H54 (cell line): ENCODE results near the gene ZFYVE28.

Experiments
- DNase-seq: peaks from one replicate; pipeline ENCODE4 v3.0.0; 2011; ENCODE audit warnings: low spot score, mixed read lengths; ENCODE audit not compliant: insufficient read length
- FAIRE-seq: peaks from 3 replicates; lab custom pipeline; 2011; peaks lifted over from hg19 to GRCh38; lab: Jason Lieb, UNC
- POLR2A ChIP-seq: IDR thresholded peaks from 2 replicates; pipeline ENCODE4 v1.6.1; 2011; ENCODE audit warnings: low read depth, mild to moderate bottlenecking, low read length

ZFYVE28 gene

DNA sequence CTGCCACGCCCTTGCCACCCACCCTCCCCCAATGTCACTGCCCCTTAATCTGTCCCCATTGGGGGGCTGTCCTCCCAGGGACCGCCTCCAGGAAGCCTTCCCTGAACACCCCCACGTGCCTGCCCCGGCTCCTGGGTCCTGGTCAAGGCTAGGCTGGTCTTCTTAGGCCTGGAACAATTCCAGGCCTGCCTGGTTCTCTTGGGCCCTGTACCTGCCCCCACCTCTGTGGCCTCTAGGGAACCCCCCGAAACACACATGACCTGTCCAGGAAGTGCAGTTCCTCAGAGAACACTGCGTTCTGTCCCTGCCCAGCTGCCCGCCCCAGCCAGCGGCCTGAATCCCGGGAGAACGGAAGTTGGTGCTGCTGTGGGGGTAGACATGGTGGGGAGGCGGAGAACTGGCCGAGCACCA lies 161.7 kb downstream of the ZFYVE28 start:
- no peak for DNase-seq
- TF ChIP-seq POLR2A: no peak

DNA sequence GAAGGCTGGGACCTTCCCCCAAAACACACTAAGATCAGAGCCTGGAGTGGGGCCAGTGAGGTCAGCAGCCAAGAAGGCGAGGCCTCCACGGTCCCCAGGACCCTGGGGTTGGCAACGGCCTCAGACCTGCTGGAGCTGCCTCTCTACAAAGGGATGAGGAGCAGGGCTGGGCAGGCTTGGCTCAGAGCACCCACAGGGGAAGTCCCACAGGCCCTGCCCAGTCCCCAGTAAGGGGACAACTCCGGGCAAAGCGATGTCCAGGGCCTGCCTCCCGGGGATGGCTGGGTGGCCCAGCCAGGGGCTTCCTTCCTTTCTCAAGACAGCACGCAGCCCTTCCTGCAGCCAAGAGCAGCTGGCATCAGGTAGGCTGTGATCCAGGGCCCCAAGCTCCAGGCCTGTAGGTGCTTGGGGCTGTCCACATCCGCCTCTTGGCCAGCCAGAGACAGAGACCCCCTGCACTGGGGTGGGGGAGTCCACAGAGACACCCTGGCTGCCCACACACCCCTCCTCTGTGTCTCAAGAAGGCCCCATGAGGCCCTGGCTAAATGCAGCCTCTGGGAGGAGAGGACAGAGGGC lies 162.2 kb downstream of the ZFYVE28 start:
- no peak for TF ChIP-seq POLR2A
- FAIRE-seq (no peak), DNase-seq (no peak)

More for the DNA sequence above, 161.7 kb downstream of the ZFYVE28 start:
- FAIRE-seq: no peak

DNA sequence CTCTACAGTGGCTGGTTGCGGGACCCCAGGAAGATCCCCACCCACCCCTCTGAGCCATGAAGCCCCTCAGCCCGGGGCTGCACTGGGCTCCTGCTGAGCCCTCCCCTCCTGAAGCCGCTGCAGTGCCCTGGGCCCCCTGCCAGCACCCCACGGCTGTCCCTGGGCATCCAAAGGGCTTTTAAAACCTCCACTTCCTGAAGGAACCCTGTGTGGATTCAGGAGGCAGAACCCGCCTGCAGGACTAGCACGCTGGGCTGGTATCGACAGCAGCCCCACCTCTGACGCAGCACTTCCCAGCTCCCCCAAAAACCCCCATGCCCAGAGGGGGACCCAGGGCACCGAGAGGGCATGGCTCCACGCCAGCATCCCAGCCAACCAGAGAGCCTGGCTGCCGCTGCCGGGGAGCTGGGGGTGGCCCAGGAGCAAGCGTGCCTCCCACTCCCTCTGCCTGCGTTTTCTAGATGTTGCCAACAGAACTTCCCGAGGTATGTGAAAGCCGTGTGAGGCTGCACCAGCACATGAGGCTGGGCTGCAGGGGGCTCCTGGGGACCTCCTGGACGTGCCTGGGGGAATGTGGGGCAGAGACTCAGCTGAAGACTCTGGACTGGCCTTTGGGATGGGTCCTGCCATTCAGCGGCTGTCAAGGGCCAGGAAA lies 162.8 kb downstream of the ZFYVE28 start:
- FAIRE-seq (no peak), DNase-seq (no peak)
- TF ChIP-seq POLR2A: no peak

DNA sequence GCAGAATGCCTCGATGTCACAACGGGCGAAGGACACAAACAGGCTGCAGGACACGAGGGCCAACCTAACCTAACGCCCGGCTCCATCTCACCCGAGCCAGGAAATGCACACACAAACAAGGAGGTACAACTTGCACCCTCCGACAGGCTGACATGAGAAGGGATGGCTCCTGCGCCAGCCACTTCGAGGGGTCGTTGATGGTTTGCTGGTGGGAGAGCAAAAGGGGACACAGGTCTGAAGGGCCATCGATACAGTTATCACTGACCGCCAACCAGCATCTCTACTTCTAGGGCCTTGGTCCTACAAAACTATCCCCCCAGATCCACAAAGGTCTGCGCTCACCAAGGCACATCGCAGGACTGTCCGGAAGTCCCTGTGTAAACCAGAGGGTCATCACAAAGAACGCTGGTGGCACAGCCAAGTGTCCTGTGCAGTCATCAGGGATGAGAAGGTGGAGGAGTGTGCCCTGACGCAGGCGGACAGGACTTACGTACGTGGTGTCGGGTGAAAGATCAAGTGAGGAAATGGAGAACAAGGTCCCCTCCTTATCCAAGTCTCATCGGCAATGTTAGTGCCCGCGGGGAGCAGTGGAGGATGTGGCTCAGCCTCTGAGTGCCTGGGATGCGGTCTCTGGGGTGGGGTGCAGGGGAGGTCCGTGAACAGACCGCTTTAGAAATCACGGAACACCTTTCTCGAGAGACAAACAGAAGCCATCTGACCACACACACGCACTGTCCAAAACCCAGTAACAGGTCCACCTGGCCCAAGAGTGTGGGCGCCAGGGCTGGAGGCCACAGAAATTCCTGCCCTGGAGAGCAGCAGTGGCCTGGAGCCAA lies 163.6 kb downstream of the ZFYVE28 start:
- no peak for DNase-seq
- TF ChIP-seq POLR2A: no peak

DNA sequence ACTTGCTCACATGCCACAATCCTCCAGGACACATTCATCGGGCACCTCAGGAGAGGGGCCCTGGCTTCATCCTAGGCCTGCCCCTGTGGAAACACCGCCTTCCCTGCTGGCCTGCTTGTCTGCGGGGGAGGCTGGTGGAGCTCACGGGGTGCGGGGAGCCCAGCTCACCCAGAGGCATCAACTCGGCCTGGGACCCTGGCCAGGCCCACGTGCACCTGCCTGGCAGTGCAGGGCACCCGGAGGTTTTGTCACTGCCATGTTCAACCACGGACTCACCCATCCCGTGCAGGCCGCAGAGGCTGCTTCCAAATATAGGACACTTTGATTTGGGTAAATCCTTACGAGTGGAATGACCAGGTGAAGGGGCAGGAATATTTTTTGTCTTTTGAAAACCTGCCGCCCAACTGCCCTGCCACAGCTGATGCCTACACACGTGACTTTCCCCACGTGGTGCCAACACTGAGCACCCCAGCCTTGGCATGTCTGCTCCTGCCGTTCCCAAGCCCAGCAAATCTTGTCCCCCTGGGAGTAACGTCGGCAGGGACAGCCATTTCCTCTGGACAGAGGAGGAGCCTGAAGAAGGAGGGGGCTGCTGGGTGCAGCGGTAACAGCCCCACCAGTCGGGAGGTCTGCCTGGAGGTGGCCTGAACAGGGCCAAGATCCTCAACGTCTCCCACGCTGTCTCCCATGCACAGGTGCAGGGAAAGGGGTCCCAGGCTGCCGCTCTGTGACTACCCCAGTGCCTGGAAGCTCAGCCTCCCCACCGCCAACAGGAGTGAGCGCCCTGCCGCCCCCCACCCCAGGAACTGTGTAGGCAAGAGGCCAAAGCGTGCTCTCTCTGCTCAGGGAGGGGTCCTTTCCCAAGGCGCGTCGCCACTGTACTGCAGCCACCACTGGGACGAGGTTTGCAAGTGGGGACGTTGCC lies 165.0 kb downstream of the ZFYVE28 start:
- no peak for TF ChIP-seq POLR2A
- FAIRE-seq (no peak), DNase-seq (no peak)

More for the DNA sequence above, 163.6 kb downstream of the ZFYVE28 start:
- no peak for FAIRE-seq

DNA sequence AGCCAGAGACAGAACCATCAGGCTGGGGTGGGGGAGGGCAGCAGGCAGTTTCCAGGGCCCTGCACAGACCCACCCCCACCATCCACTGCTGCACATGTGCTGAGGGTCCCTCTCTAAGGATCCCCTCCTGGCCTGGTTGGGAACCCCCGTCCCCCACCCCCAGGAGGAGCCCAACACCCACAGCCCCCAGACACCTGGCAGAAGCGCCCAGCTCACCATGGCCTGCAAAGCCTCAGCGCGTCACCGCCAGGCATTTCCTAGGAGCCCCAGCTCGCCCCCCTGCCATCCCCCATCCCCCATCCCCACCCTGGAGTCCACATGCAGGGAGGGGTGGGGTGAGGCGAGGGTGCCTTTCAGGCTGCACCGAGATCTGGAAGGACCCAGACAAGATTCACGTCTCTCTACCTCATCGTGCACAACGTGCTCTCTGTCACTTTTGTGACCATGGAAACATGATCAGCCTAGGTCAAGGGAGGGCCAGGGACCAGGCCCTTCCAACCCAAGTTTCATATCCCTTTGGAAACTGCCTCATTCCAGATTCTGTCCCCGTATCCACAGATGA lies 165.8 kb downstream of the ZFYVE28 start:
- FAIRE-seq: no peak
- no peak for TF ChIP-seq POLR2A
- no peak for DNase-seq

DNA sequence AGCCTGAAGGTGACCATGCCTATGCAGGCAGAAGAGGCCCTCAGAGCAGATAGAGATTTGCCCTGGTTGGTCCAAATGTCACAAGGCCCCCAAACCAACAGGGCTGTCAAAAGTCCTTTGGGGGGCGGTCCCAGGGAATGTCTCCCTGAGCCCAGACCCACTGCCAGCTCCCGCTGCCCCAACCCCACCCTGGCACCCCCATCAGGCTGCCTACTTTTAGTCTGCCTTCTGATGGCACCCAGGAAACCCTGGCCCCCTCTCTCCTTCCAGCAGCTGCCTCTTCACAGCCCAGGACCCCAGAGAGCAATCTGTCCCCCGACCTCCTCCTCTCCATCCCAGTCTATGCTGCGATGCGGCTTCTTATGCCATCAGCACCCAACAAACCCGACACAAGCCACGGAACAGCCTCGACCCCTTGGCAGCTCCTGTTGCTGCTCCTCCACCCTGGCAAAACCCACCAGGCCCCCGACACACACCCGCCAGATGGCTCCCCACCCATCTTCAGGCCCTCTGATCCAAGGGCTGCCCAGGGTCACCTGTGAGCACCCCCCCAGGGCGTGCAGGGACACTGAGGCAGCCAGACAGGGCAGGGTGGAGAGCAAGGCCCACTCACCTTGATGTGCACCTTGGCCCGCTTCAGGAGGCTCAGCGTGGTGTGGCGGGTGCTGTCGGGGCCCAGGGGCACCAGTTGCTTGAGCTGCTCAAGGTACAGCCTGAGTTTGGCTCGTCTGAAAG lies 166.5 kb downstream of the ZFYVE28 start:
- FAIRE-seq (no peak), DNase-seq (no peak)
- TF ChIP-seq POLR2A: no peak

DNA sequence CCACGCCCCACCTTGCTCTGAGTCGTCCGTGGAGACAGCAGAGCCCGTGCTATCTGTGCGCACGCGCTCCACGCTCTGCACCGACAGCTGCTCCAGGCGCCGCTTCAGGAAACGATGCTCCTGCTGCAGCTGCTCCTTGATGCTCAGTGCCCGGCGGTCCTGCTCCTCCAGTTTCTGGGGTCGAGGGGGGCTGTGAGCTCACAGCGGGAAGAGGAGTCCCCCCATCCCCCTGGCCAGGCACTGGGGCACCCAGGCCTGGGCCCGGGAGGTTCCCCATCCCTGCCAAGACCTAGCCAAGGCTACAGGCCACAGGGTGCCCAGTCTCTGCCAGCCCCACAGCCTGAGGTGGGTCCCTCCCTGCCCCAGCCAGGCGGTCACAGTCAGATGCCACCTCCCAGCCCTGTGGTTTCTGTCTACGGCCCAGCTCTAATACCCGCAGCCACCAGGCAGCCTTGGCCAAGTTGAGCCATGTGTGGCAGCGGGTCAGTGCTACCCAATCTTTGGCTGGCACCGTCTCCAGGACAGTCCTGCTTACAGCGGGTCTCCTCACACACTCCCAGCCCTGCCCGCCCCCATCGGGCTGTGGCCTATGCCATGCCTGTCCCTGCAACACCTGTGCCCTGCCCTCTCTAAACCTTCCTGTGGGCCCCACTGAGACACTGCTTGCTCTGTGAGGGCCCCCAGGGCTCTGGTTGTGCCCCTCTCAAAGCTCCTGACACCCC lies 167.2 kb downstream of the ZFYVE28 start:
- peak; percentile 0 for DNase-seq
- FAIRE-seq: no peak
- TF ChIP-seq POLR2A: no peak

DNA sequence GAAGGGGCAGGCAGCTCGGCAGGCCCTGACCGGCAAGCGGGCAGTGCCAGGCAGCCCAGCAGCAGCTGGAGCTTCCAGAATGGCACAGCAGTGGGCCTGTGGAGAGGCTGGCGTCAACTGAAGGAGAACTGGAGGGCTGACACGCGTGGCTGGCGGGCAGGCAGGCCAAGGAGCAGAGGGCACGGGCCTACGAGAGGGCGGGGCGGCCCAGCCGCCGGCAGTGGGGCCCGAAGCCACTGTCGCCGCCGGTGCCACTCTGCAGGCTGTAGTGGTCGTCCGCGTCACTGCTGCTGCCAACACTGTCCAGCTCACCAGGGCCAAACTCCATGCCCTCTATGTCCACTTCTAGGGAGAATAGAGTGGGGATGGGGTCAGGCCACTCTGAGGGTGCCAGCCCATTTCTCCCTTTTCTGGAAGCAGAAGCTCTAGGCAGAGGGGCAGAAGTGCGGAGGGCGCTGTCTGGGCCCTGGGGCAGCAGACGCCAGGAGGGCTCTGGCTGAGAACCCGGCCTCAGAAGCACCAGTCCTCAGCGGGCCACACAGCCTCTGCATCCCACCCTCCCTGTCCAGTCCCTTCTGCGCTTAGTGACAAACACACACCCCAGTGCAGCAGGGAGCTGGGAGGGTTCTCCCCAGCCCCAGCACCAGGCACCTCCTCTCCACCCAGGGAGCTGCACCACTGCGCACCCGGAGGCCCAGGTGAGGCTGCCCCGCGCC lies 167.9 kb downstream of the ZFYVE28 start:
- no peak for TF ChIP-seq POLR2A
- DNase-seq (peak; percentile 1), FAIRE-seq (no peak)

DNA sequence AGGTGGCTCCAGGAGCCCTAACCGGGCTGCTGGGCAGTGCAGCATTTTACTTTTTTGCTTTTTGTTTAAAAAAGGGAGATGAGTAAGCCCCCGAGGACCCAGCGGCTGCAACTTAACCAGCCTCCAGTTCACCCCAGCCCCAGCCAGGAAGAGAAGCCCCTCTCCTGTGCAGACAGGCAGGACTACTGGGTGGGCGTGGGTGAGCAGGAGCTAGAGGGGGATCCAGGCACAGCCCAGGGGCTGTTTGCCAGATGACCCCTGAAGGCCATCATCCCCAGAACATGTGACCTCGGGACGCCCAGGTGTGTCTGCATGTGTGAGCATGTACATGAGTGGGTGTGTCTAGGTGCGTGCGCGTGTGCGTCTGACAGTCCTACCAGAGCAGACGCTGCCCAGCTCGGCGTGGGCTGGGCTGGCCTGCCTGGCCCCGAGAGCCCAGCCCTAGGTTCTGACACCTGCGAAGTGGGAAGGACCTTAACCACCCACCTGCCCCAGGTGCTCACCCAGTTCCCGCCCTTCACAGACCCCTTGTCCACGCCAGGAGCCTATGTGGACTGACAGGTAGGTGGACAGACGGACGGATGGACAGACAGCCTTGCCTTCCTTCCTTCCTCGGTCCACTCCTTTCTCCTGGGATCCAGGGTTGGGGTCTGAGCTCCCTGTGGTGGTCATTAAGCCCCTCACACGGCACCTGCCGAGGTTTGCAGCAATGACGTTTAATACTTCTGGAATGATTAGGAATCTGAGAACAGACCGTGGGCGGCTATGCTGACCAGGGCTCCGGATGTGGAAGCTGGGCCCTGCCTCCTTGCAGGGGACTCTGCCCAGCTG lies 168.7 kb downstream of the ZFYVE28 start:
- FAIRE-seq (no peak), DNase-seq (no peak)
- no peak for TF ChIP-seq POLR2A
